GM12892 (cell line): Measurements from ENCODE around the gene BOLA1.

Experiments used
- POLR2A ChIP-seq: IDR thresholded peaks from 2 replicates; pipeline ENCODE4 v1.6.1; 2011; ENCODE audit warnings: low read depth, low read length, control low read depth
- TAF1 ChIP-seq: IDR thresholded peaks from 2 replicates; pipeline ENCODE4 v1.6.1; 2011; ENCODE audit warnings: low read depth, mild to moderate bottlenecking, control low read depth, low read length, borderline replicate concordance

- peak; percentile 88 for TF ChIP-seq POLR2A
- TF ChIP-seq TAF1, result no peak
Observed at GRCh38 chr1:149885339-149886120, 13.8 kb upstream of the BOLA1 start.
